Panc1 (cell line): Measurements from ENCODE around the gene HOXA11.

Experiments used
- POLR2AphosphoS5 ChIP-seq: IDR thresholded peaks from 2 replicates; pipeline ENCODE4 v1.6.1; 2012; ENCODE audit warnings: mild to moderate bottlenecking, low read depth, low read length, moderate library complexity
- SIN3A ChIP-seq: IDR thresholded peaks from 2 replicates; pipeline ENCODE4 v1.6.1; 2012; ENCODE audit warnings: low read depth, mild to moderate bottlenecking, low read length, moderate library complexity, borderline replicate concordance; ENCODE audit not compliant: insufficient read depth
- TCF7L2 ChIP-seq: IDR thresholded peaks from 2 replicates; pipeline ENCODE4 v1.6.1; 2011; ENCODE audit warnings: mild to moderate bottlenecking, low read depth, low read length, inconsistent platforms
- TF ChIP-seq, protein P1 (sequence below): fragments of 450-650 bp; IDR thresholded peaks from 2 replicates; pipeline ENCODE4 v1.5.1; 2017; ENCODE audit warnings: mild to moderate bottlenecking
- TF ChIP-seq, protein P2 (sequence below), 2 experiments: IDR thresholded peaks; 2 replicates each; pipeline ENCODE4 v1.6.1; 2011 to 2012; ENCODE audit warnings: low read depth in 2 of 2, control low read depth in 1 of 2, low read length in 1 of 2, mild to moderate bottlenecking in 1 of 2, moderate library complexity in 1 of 2; ENCODE audit not compliant: insufficient read depth in 1 of 2

DNA sequence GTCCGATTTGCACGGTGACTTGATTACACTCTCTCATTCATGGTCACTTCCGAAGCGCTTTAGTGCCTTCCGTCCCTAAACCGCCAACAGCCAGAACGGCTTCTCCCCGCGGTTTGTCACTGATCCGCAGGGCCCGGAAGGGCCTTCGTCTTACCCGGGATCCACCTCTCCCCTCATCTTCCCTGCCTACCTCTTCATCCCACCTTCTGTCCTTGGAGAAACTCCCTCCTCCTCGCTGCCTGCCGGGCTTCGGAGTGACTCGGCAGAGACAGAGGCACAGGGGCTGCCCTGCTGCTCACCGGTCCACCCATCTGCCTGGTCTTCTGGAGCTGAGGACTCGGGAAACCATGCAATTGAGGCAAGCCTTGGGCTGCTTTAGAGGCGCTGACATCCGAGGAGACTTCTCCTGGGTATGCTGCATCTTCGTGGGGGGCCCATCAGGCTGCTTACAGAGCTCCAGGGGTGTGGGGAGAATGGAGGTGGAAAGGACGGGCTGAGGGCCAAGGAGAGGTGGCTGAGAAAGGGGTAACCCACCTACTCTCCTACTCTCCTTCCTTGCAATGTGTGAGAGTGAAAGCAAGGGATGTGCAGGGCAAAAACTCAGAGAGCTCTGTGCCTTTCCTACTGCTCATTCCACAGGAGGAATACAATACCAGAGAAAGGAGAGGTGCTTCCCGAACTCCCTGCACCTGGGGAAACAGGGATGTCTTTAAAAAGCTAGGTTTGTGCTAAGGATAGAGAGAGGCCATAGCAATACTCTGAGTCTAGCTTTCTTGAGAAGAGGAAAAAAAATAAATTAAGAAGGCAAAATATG is 1.0 kb upstream of the HOXA11 start:
- TF ChIP-seq, protein P1, sequence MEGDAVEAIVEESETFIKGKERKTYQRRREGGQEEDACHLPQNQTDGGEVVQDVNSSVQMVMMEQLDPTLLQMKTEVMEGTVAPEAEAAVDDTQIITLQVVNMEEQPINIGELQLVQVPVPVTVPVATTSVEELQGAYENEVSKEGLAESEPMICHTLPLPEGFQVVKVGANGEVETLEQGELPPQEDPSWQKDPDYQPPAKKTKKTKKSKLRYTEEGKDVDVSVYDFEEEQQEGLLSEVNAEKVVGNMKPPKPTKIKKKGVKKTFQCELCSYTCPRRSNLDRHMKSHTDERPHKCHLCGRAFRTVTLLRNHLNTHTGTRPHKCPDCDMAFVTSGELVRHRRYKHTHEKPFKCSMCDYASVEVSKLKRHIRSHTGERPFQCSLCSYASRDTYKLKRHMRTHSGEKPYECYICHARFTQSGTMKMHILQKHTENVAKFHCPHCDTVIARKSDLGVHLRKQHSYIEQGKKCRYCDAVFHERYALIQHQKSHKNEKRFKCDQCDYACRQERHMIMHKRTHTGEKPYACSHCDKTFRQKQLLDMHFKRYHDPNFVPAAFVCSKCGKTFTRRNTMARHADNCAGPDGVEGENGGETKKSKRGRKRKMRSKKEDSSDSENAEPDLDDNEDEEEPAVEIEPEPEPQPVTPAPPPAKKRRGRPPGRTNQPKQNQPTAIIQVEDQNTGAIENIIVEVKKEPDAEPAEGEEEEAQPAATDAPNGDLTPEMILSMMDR = no peak
- no peak for TF ChIP-seq POLR2AphosphoS5
- TF ChIP-seq SIN3A = no peak
- no peak for TF ChIP-seq TCF7L2
- TF ChIP-seq, protein P2, sequence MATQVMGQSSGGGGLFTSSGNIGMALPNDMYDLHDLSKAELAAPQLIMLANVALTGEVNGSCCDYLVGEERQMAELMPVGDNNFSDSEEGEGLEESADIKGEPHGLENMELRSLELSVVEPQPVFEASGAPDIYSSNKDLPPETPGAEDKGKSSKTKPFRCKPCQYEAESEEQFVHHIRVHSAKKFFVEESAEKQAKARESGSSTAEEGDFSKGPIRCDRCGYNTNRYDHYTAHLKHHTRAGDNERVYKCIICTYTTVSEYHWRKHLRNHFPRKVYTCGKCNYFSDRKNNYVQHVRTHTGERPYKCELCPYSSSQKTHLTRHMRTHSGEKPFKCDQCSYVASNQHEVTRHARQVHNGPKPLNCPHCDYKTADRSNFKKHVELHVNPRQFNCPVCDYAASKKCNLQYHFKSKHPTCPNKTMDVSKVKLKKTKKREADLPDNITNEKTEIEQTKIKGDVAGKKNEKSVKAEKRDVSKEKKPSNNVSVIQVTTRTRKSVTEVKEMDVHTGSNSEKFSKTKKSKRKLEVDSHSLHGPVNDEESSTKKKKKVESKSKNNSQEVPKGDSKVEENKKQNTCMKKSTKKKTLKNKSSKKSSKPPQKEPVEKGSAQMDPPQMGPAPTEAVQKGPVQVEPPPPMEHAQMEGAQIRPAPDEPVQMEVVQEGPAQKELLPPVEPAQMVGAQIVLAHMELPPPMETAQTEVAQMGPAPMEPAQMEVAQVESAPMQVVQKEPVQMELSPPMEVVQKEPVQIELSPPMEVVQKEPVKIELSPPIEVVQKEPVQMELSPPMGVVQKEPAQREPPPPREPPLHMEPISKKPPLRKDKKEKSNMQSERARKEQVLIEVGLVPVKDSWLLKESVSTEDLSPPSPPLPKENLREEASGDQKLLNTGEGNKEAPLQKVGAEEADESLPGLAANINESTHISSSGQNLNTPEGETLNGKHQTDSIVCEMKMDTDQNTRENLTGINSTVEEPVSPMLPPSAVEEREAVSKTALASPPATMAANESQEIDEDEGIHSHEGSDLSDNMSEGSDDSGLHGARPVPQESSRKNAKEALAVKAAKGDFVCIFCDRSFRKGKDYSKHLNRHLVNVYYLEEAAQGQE (IDR thresholded peaks at IDR 0.05; ENCODE audit: insufficient read depth in 1 of 2, low read depth in 2 of 2, low read length in 1 of 2) = no peak
